ENCODE data around the gene SGMS2.

GRCh38 chr4:107897823-107898222 is 73.1 kb downstream of the SGMS2 start:
- no peak for TF ChIP-seq POLR2A (IDR thresholded peaks at IDR 0.05; ENCODE audit: low read length)
- TF ChIP-seq GATA1 (IDR thresholded peaks at IDR 0.05; ENCODE audit: low read depth, low read length): no peak
